ENCODE results near the gene ZRANB3. TPM values are rescaled to one million over a fixed set of nuclear protein-coding genes. Genes with fewer than 3 reads are reported as not detected.
"Not testable (repeated sequence)": the region's sequence is repeated elsewhere in the genome, so short reads cannot be mapped to it uniquely, and the experiment has no call there.

Gene ZRANB3
- total RNA-seq, 2 donors from 2014 or later = 3.5 to 3.9 TPM

- Mint-ChIP-seq H3K4me1 (peaks cover 3% of the 10 kb centered on the region), H3K36me3 (ENCODE audit: low read depth) (no peaks in the 10 kb centered on the region), H3K27me3 (no peaks in the 10 kb centered on the region), H3K27ac (peak within 1 kb of the TSS; percentile 19), H3K4me3 (no peak within 1 kb of the TSS)
- no peaks in the 10 kb centered on the region for H3K9me3 ChIP-seq (ENCODE audit: control insufficient read depth, low read length, poor library complexity, severe bottlenecking)
- ATAC-seq (peak; percentile 84), DNase-seq (peak; percentile 82 to 89 (median 87))
These were observed 496 bp upstream of the ZRANB3 start, which contains the start of gene R3HDM1 for GRCh38 chr2:135531231-135532197. R3HDM1 (plus strand) TSS chr2:135531484; CDS start chr2:135604846, 73,362 bp downstream.

GRCh38 chr2:135528006-135528405, 3.0 kb downstream of the ZRANB3 start:
- H3K36me3 Mint-ChIP-seq (ENCODE audit: low read depth) = no peaks in the 10 kb centered on the region
- H3K9me3 ChIP-seq (ENCODE audit: control insufficient read depth, low read length, poor library complexity, severe bottlenecking) = no peaks in the 10 kb centered on the region
- peaks cover 3% of the 10 kb centered on the region for H3K4me1 Mint-ChIP-seq
- no peak overlapping the region for H3K27ac Mint-ChIP-seq
- DNase-seq (no peak), ATAC-seq (no peak)
- H3K27me3 Mint-ChIP-seq = no peaks in the 10 kb centered on the region
- no peak overlapping the region for H3K4me3 Mint-ChIP-seq

- H3K4me3 Mint-ChIP-seq = no peak overlapping the region
- H3K27me3 Mint-ChIP-seq = no peaks in the 10 kb centered on the region
- no peak for ATAC-seq
- H3K4me1 Mint-ChIP-seq = no peaks in the 10 kb centered on the region
- peaks cover 3% of the 10 kb centered on the region for H3K36me3 Mint-ChIP-seq (ENCODE audit: low read depth)
- no peaks in the 10 kb centered on the region for H3K9me3 ChIP-seq (ENCODE audit: control insufficient read depth, low read length, poor library complexity, severe bottlenecking)
- no peak overlapping the region for H3K27ac Mint-ChIP-seq
- no peak for DNase-seq
These were observed 5.2 kb downstream of the ZRANB3 start for GRCh38 chr2:135525786-135526185.

- no peaks in the 10 kb centered on the region for H3K9me3 ChIP-seq (ENCODE audit: control insufficient read depth, low read length, poor library complexity, severe bottlenecking)
- Mint-ChIP-seq H3K27me3 (no peaks in the 10 kb centered on the region), H3K36me3 (ENCODE audit: low read depth) (no peaks in the 10 kb centered on the region), H3K4me1 (no peaks in the 10 kb centered on the region), H3K4me3 (no peak overlapping the region), H3K27ac (no peak overlapping the region)
- DNase-seq (no peak), ATAC-seq (no peak)
These were observed 18.9 kb downstream of the ZRANB3 start for GRCh38 chr2:135512099-135512498.

- Mint-ChIP-seq H3K27ac (no peak overlapping the region), H3K4me3 (no peak overlapping the region)
- no peak for ATAC-seq
These were observed 20.4 kb downstream of the ZRANB3 start for GRCh38 chr2:135510577-135510976.

GRCh38 chr2:135504811-135505210, 26.2 kb downstream of the ZRANB3 start:
- Mint-ChIP-seq H3K4me3 (no peak overlapping the region), H3K27ac (no peak overlapping the region), H3K36me3 (ENCODE audit: low read depth) (no peaks in the 10 kb centered on the region)

More at GRCh38 chr2:135510577-135510976, 20.4 kb downstream of the ZRANB3 start:
- H3K4me1 Mint-ChIP-seq = no peaks in the 10 kb centered on the region
- no peak for DNase-seq
- H3K36me3 Mint-ChIP-seq (ENCODE audit: low read depth) = no peaks in the 10 kb centered on the region
- no peaks in the 10 kb centered on the region for H3K27me3 Mint-ChIP-seq
- H3K9me3 ChIP-seq (ENCODE audit: control insufficient read depth, low read length, poor library complexity, severe bottlenecking) = no peaks in the 10 kb centered on the region

GRCh38 chr2:135498588-135498987, 32.4 kb downstream of the ZRANB3 start:
- H3K4me3 Mint-ChIP-seq; H3K9me3 ChIP-seq (ENCODE audit: control insufficient read depth, low read length, poor library complexity, severe bottlenecking); H3K36me3 Mint-ChIP-seq (ENCODE audit: low read depth); H3K27me3 Mint-ChIP-seq; DNase-seq; H3K4me1 Mint-ChIP-seq; ATAC-seq; H3K27ac Mint-ChIP-seq: not testable (repeated sequence)

More at GRCh38 chr2:135504811-135505210, 26.2 kb downstream of the ZRANB3 start:
- peaks cover 2% of the 10 kb centered on the region for H3K9me3 ChIP-seq (ENCODE audit: control insufficient read depth, low read length, poor library complexity, severe bottlenecking)
- no peak for DNase-seq
- no peak for ATAC-seq
- Mint-ChIP-seq H3K4me1 (no peaks in the 10 kb centered on the region), H3K27me3 (no peaks in the 10 kb centered on the region)

- H3K27me3 Mint-ChIP-seq = no peaks in the 10 kb centered on the region
- peaks cover under 1% of the 10 kb centered on the region for H3K4me1 Mint-ChIP-seq
- H3K9me3 ChIP-seq (ENCODE audit: control insufficient read depth, low read length, poor library complexity, severe bottlenecking) = no peaks in the 10 kb centered on the region
- no peak overlapping the region for H3K4me3 Mint-ChIP-seq
- no peak for DNase-seq
- peaks cover 4% of the 10 kb centered on the region for H3K36me3 Mint-ChIP-seq (ENCODE audit: low read depth)
- no peak overlapping the region for H3K27ac Mint-ChIP-seq
- no peak for ATAC-seq
These were observed 36.1 kb downstream of the ZRANB3 start for GRCh38 chr2:135494917-135495316.

GRCh38 chr2:135494503-135494902, 36.5 kb downstream of the ZRANB3 start:
- H3K9me3 ChIP-seq (ENCODE audit: control insufficient read depth, low read length, poor library complexity, severe bottlenecking) = no peaks in the 10 kb centered on the region
- H3K36me3 Mint-ChIP-seq (ENCODE audit: low read depth) = peaks cover 4% of the 10 kb centered on the region
- no peak overlapping the region for H3K27ac Mint-ChIP-seq
- H3K4me1 Mint-ChIP-seq = peaks cover 2% of the 10 kb centered on the region
- H3K4me3 Mint-ChIP-seq = no peak overlapping the region
- H3K27me3 Mint-ChIP-seq = no peaks in the 10 kb centered on the region
- ATAC-seq = no peak
- no peak for DNase-seq

- DNase-seq (no peak), ATAC-seq (no peak)
- H3K4me1 Mint-ChIP-seq = peaks cover 2% of the 10 kb centered on the region
- H3K9me3 ChIP-seq (ENCODE audit: control insufficient read depth, low read length, poor library complexity, severe bottlenecking) = no peaks in the 10 kb centered on the region
- H3K27me3 Mint-ChIP-seq = no peaks in the 10 kb centered on the region
- H3K4me3 Mint-ChIP-seq = no peak overlapping the region
- peaks cover 9% of the 10 kb centered on the region for H3K36me3 Mint-ChIP-seq (ENCODE audit: low read depth)
- H3K27ac Mint-ChIP-seq = no peak overlapping the region
These were observed 40.6 kb downstream of the ZRANB3 start for GRCh38 chr2:135490376-135490775.

GRCh38 chr2:135485441-135485840, 45.6 kb downstream of the ZRANB3 start:
- Mint-ChIP-seq H3K27ac (no peak overlapping the region), H3K27me3 (no peaks in the 10 kb centered on the region), H3K36me3 (ENCODE audit: low read depth) (peaks cover 4% of the 10 kb centered on the region), H3K4me3 (no peak overlapping the region), H3K4me1 (peaks cover 2% of the 10 kb centered on the region)
- DNase-seq (no peak), ATAC-seq (no peak)
- no peaks in the 10 kb centered on the region for H3K9me3 ChIP-seq (ENCODE audit: control insufficient read depth, low read length, poor library complexity, severe bottlenecking)

GRCh38 chr2:135475128-135475527, 55.9 kb downstream of the ZRANB3 start:
- H3K27me3 Mint-ChIP-seq = no peaks in the 10 kb centered on the region
- no peak overlapping the region for H3K27ac Mint-ChIP-seq
- H3K36me3 Mint-ChIP-seq (ENCODE audit: low read depth) = no peaks in the 10 kb centered on the region
- no peak overlapping the region for H3K4me3 Mint-ChIP-seq
- H3K4me1 Mint-ChIP-seq = no peaks in the 10 kb centered on the region
- no peak for DNase-seq
- no peaks in the 10 kb centered on the region for H3K9me3 ChIP-seq (ENCODE audit: control insufficient read depth, low read length, poor library complexity, severe bottlenecking)
- ATAC-seq = no peak

- H3K9me3 ChIP-seq (ENCODE audit: control insufficient read depth, low read length, poor library complexity, severe bottlenecking) = no peaks in the 10 kb centered on the region
- Mint-ChIP-seq H3K4me3 (no peak overlapping the region), H3K27me3 (no peaks in the 10 kb centered on the region), H3K36me3 (ENCODE audit: low read depth) (no peaks in the 10 kb centered on the region), H3K27ac (no peak overlapping the region), H3K4me1 (no peaks in the 10 kb centered on the region)
- ATAC-seq = no peak
- DNase-seq = no peak
These were observed 57.5 kb downstream of the ZRANB3 start for GRCh38 chr2:135473567-135473966.

- H3K4me1 Mint-ChIP-seq = no peaks in the 10 kb centered on the region
- ATAC-seq = no peak
- no peak overlapping the region for H3K27ac Mint-ChIP-seq
- H3K4me3 Mint-ChIP-seq = no peak overlapping the region
- H3K9me3 ChIP-seq (ENCODE audit: control insufficient read depth, low read length, poor library complexity, severe bottlenecking) = no peaks in the 10 kb centered on the region
- DNase-seq = no peak
- H3K27me3 Mint-ChIP-seq = no peaks in the 10 kb centered on the region
- no peaks in the 10 kb centered on the region for H3K36me3 Mint-ChIP-seq (ENCODE audit: low read depth)
These were observed 59.9 kb downstream of the ZRANB3 start for GRCh38 chr2:135471106-135471505.
